Esophagus squamous epithelium (tissue), 5 donors: ENCODE data around the gene MAGOHB. TPM values are rescaled to one million over a fixed set of nuclear protein-coding genes. Genes with fewer than 3 reads are reported as not detected.
"Not testable (repeated sequence)": the region's sequence is repeated elsewhere in the genome, so short reads cannot be mapped to it uniquely, and the experiment has no call there.

Experiments
- DNase-seq: peaks from one replicate; lab custom pipeline; 2025; lab: John Stamatoyannopoulos, UW
- H3K27ac ChIP-seq, 4 donors: fragments of 200-600 bp; sonication (generic); one replicate each; pipeline ENCODE4 v1.5.1; 2016 to 2019; ENCODE audit warnings: mild to moderate bottlenecking in 1 of 4
- H3K27me3 ChIP-seq, 4 donors: fragments of 200-600 bp; sonication (generic); 1 replicate in 3 of 4; 2 replicates in 1 of 4; pipeline versions ENCODE4 v1.5.1 to v1.6.0; 2017 to 2021; ENCODE audit warnings: antibody characterized with exemption in 1 of 4
- H3K36me3 ChIP-seq, 3 donors: fragments of 200-600 bp; sonication (generic); one replicate each; pipeline ENCODE4 v1.5.1; 2016 to 2019
- H3K4me1 ChIP-seq, 3 donors: fragments of 200-600 bp; sonication (generic); one replicate each; pipeline ENCODE4 v1.5.1; 2017 to 2019
- H3K4me3 ChIP-seq, 4 donors: fragments of 200-600 bp; sonication (generic); 1 replicate in 3 of 4; 2 replicates in 1 of 4; pipeline ENCODE4 v1.5.1; 2016 to 2019; ENCODE audit warnings: mild to moderate bottlenecking in 2 of 4, moderate library complexity in 1 of 4
- H3K9me3 ChIP-seq, 3 donors: fragments of 200-600 bp; sonication (generic); one replicate each; pipeline ENCODE4 v1.5.1; 2016 to 2019
- CTCF ChIP-seq, 6 experiments: fragments of 450-650 bp in 4 of 6; fragments of 200-600 bp in 2 of 6; sonication (generic) in 2 of 6; IDR thresholded peaks; one replicate each; pipeline ENCODE4 v1.5.1; 2016 to 2019; ENCODE audit warnings: antibody characterized with exemption in 6 of 6, mild to moderate bottlenecking in 4 of 6, moderate library complexity in 4 of 6
- POLR2A ChIP-seq, 4 donors: fragments of 450-650 bp; IDR thresholded peaks; one replicate each; pipeline ENCODE4 v1.6.1; 2017; ENCODE audit warnings: antibody characterized with exemption in 4 of 4, mild to moderate bottlenecking in 4 of 4, moderate library complexity in 3 of 4
- WGBS, 2 donors: methylation state at CpG; one replicate each; pipeline ENCODE4 v1.1.5; 2018; 5-methylcytosine and 5-hydroxymethylcytosine counted together
- intact Hi-C: fragments of 100-400 bp; cut with DNase I; formaldehyde crosslinking; loops from one replicate; pipeline ENCODE4 v1.15.0; 2022
- total RNA-seq, 4 donors: library from RNA; depleted of rRNA; stranded (reverse); fragments of >200 nt; gene quantifications; one replicate each; pipeline ENCODE4 v1.1.0, GENCODE V29; 2016
- donor health status: DM: yes; HTN: yes; CAD: no.

The MAGOHB gene
- total RNA-seq = 10 to 100 TPM in 2 of 4 donors, 1 to 10 TPM in 2; 5.4 to 25.1 (median 9.8) TPM

DNA sequence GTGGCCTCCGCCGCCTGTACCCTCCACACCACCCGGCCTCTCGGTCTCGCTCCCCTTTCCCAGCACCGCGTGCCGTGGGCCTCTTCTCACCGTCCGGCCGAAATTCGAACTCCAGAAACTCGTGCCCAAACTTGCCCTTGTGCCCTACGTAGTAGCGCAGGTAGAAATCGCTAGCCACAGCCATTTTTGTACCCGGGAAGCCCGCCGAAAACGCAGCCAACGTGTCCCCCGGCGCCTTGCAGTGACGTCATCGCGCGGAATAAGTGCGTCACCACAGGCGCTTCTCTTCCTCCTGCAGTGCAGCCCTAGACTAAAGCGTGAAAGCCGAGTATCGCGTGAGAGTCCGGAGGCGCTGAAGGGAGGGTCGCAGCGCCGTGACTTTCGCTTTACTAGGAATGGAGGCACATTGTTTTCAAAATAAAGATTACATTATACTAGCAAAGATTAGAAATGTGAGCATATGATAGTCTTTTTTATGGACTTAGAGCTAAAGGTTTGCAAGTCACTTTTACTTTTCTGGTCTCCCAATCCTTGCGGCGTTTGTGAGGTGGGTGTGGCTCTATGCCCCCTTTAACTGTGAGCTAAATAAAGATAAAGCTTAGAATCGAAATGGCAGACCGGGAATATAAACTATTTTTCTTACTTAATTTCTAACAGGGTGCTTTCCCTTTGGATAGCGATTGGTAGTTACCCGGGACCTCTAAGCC lies at the start of gene MAGOHB:
Gene MAGOHB (minus strand): TSS at position 261 of the 707 bp plus-strand sequence. CDS start 77 bp downstream, at position 184.
- Histone ChIP-seq H3K9me3 (no peaks in the 10 kb centered on the region), H3K4me3 (peak within 1 kb of the TSS; percentile 62 to 92 (median 73)), H3K27ac (peak within 1 kb of the TSS; percentile 87 to 96 (median 90)), H3K36me3 (peaks cover 0 to 27% (median 0%) of the 10 kb centered on the region in 3 donors), H3K27me3 (no peaks in the 10 kb centered on the region), H3K4me1 (peaks cover 0 to 26% (median 11%) of the 10 kb centered on the region in 3 donors)
- intact Hi-C loops = loop anchor here (10.0 kb wide), 1 partner anchor 111 kb away; the partner anchor contains the start of gene YBX3
- peak; percentile 71 for DNase-seq
- WGBS, 2 donors = 0 to 1% methylated on average over 31 to 33 of the region's 45 CpGs
- TF ChIP-seq POLR2A (IDR thresholded peaks at IDR 0.05) = peak in 3 of 4 donors; percentile 55 to 81 (median 67)
- peak in 2 of 6 experiments; percentile 10 to 62 for TF ChIP-seq CTCF (IDR thresholded peaks at IDR 0.05)

- Histone ChIP-seq H3K27ac (no peak overlapping the region), H3K4me3 (no peak overlapping the region), H3K36me3 (no peaks in the 10 kb centered on the region), H3K27me3 (no peaks in the 10 kb centered on the region), H3K4me1 (no peaks in the 10 kb centered on the region), H3K9me3 (no peaks in the 10 kb centered on the region)
- intact Hi-C loops = no loop called here
- TF ChIP-seq POLR2A (IDR thresholded peaks at IDR 0.05) (no peak), CTCF (IDR thresholded peaks at IDR 0.05) (no peak)
- no peak for DNase-seq
- 52 to 55% methylated on average over 3 of the region's 3 CpGs for WGBS, 2 donors
Measured at GRCh38 chr12:10661338-10661737, 47.9 kb upstream of the MAGOHB start.

DNA sequence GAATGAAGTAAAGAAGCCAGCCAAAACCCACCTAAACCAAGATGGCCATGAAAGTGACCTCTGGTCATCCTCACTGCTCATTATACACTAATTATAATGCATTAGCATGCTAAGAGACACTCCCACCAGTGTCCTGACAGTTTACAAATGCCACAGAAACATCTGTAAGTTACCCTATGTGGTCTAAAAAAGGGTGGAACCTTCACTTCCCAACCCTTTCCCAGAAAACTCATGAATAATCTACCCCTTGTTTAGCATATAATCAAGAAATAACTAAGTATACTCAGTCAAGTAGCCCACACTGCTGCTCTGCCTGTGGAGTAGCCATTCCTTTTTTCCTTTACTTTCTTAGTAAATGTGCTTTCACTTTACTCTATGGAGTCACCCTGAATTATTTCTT lies 40.6 kb upstream of the MAGOHB start:
- H3K9me3 ChIP-seq = no peaks in the 10 kb centered on the region
- H3K4me1 ChIP-seq = no peaks in the 10 kb centered on the region
- DNase-seq = no peak
- no peaks in the 10 kb centered on the region for H3K36me3 ChIP-seq
- intact Hi-C loops = no loop called here
- H3K27ac ChIP-seq = no peak overlapping the region
- no peak for TF ChIP-seq CTCF (IDR thresholded peaks at IDR 0.05)
- TF ChIP-seq POLR2A (IDR thresholded peaks at IDR 0.05) = no peak
- H3K27me3 ChIP-seq = no peaks in the 10 kb centered on the region
- no peak overlapping the region for H3K4me3 ChIP-seq

GRCh38 chr12:10652192-10652591 lies 38.8 kb upstream of the MAGOHB start:
- Histone ChIP-seq H3K9me3 (peaks cover 0 to under 1% (median 0%) of the 10 kb centered on the region in 3 donors), H3K27me3 (no peaks in the 10 kb centered on the region), H3K27ac (no peak overlapping the region), H3K36me3 (no peaks in the 10 kb centered on the region), H3K4me1 (no peaks in the 10 kb centered on the region), H3K4me3 (no peak overlapping the region)
- intact Hi-C loops = no loop called here
- 67 to 75% methylated on average over 3 of the region's 3 CpGs for WGBS, 2 donors
- TF ChIP-seq POLR2A (IDR thresholded peaks at IDR 0.05) (no peak), CTCF (IDR thresholded peaks at IDR 0.05) (no peak)
- no peak for DNase-seq

DNA sequence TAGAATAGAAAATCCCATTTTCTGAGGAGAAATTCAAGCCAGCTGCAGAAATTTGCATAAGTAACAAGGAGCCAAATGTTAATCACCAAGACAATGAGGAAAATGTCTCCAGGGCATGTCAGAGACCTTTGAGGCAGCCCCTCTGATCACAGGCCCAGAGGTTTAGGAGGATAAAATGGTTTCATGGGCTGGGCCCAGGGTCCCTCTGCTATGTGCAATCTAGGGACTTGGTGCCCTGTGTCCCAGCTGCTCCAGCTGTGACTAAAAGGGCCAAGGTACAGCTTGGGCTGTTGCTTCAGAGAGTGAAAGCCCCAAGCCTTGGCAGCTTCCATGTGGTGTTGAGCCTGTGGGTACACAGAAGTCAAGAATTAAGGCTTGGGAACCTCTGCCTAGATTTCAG lies 33.2 kb upstream of the MAGOHB start:
- H3K27me3 ChIP-seq, intact Hi-C loops, H3K4me1 ChIP-seq, H3K4me3 ChIP-seq, DNase-seq, H3K27ac ChIP-seq: not testable (repeated sequence)
- H3K36me3 ChIP-seq = peaks cover 0 to 11% (median 0%) of the 10 kb centered on the region in 3 donors
- peaks cover 0 to 15% (median 0%) of the 10 kb centered on the region in 3 donors for H3K9me3 ChIP-seq
